Measurements from ENCODE around the gene PRPF4.

Gene PRPF4

GRCh38 chr9:113322671-113323070 lies 47.2 kb downstream of the PRPF4 start:
- H3K27me3 ChIP-seq (ENCODE audit: control insufficient read depth in 3 of 3, insufficient read depth in 3 of 3, low read depth in 1 of 3, low read length in 3 of 3) = no peaks in the 10 kb centered on the region
- H3K23ac ChIP-seq (ENCODE audit: low read depth, low read length, poor library complexity) = no peak overlapping the region
- no peak overlapping the region for H3K4me2 ChIP-seq (ENCODE audit: insufficient read depth, low read length, poor library complexity, severe bottlenecking)
- no peak overlapping the region for H2BK120ac ChIP-seq (ENCODE audit: low read depth, low read length)
- no peak overlapping the region for H4K91ac ChIP-seq (ENCODE audit: low read depth, low read length, poor library complexity)
- no peak overlapping the region for H3K4ac ChIP-seq (ENCODE audit: low read length)
- H2BK15ac ChIP-seq (ENCODE audit: low read length) = no peak overlapping the region
- H3K4me1 ChIP-seq (ENCODE audit: control insufficient read depth in 2 of 2, insufficient read depth in 1 of 2, low read depth in 1 of 2, low read length in 2 of 2) = no peaks in the 10 kb centered on the region
- H3K9me3 ChIP-seq (replicated peaks in 1 of 2; ENCODE audit: control insufficient read depth in 2 of 2, insufficient read depth in 1 of 2, low read depth in 1 of 2, low read length in 2 of 2) = no peaks in the 10 kb centered on the region
- no peak overlapping the region for H3K14ac ChIP-seq (ENCODE audit: low read length)
- WGBS, 2 donors (ENCODE audit: extremely low coverage in 2 of 2, insufficient read length in 2 of 2, insufficient replicate concordance in 1 of 2) = no CpG with 5 or more reads among the region's 6 CpGs
- no peak overlapping the region for H3K9ac ChIP-seq (ENCODE audit: low read depth, low read length, poor library complexity)
- DNase-seq (ENCODE audit: low spot score) = no peak
- no peaks in the 10 kb centered on the region for H3K79me1 ChIP-seq (ENCODE audit: low read depth, low read length)
- no peak overlapping the region for H4K8ac ChIP-seq (ENCODE audit: low read depth, low read length)
- no peak overlapping the region for H2AFZ ChIP-seq (ENCODE audit: low read length)
- H3K4me3 ChIP-seq (ENCODE audit: low read length in 2 of 2) = no peak overlapping the region
- no peak overlapping the region for H3K27ac ChIP-seq (replicated peaks; ENCODE audit: low read length)
- no peaks in the 10 kb centered on the region for H3K36me3 ChIP-seq (replicated peaks in 1 of 2; ENCODE audit: control insufficient read depth in 2 of 2, insufficient read depth in 2 of 2, low read length in 2 of 2)
- no peak overlapping the region for H2BK12ac ChIP-seq (ENCODE audit: low read length)
- no peak overlapping the region for H3K18ac ChIP-seq (ENCODE audit: low read length)
- no peak overlapping the region for H2AK5ac ChIP-seq (ENCODE audit: low read depth, low read length)
- H2BK5ac ChIP-seq (ENCODE audit: low read length) = no peak overlapping the region

DNA sequence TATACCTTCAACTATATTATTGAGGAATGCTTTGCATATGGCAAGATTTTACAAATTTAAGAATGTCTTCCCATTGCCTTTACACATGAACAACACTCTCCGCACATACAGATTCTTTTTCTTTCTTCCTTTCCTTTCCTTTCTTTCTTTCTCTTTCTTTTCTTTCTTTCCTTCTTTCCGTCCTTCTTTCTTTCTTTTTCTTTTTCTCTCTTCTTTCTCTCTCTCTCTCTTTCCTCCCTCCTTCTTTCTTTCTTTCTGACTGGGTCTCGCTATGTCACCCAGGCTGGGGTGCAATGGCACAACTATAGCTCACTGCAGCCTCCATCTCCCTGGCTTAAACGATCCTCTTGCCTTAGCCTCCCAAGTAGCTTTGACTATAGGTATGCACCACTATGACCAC lies 50.8 kb downstream of the PRPF4 start:
- Histone ChIP-seq H3K27me3 (ENCODE audit: control insufficient read depth in 3 of 3, insufficient read depth in 3 of 3, low read depth in 1 of 3, low read length in 3 of 3) (no peaks in the 10 kb centered on the region), H3K4ac (ENCODE audit: low read length) (no peak overlapping the region), H3K9me3 (replicated peaks in 1 of 2; ENCODE audit: control insufficient read depth in 2 of 2, insufficient read depth in 1 of 2, low read depth in 1 of 2, low read length in 2 of 2) (no peaks in the 10 kb centered on the region), H3K27ac (replicated peaks; ENCODE audit: low read length) (no peak overlapping the region), H3K4me1 (ENCODE audit: control insufficient read depth in 2 of 2, insufficient read depth in 1 of 2, low read depth in 1 of 2, low read length in 2 of 2) (no peaks in the 10 kb centered on the region), H2BK15ac (ENCODE audit: low read length) (no peak overlapping the region), H2BK5ac (ENCODE audit: low read length) (no peak overlapping the region), H2AK5ac (ENCODE audit: low read depth, low read length) (no peak overlapping the region), H3K36me3 (replicated peaks in 1 of 2; ENCODE audit: control insufficient read depth in 2 of 2, insufficient read depth in 2 of 2, low read length in 2 of 2) (no peaks in the 10 kb centered on the region), H3K18ac (ENCODE audit: low read length) (no peak overlapping the region), H3K14ac (ENCODE audit: low read length) (no peak overlapping the region), H4K91ac (ENCODE audit: low read depth, low read length, poor library complexity) (no peak overlapping the region), H2BK120ac (ENCODE audit: low read depth, low read length) (no peak overlapping the region), H2BK12ac (ENCODE audit: low read length) (no peak overlapping the region), H3K4me2 (ENCODE audit: insufficient read depth, low read length, poor library complexity, severe bottlenecking) (no peak overlapping the region), H3K4me3 (ENCODE audit: low read length in 2 of 2) (no peak overlapping the region), H3K9ac (ENCODE audit: low read depth, low read length, poor library complexity) (no peak overlapping the region), H3K79me1 (ENCODE audit: low read depth, low read length) (no peaks in the 10 kb centered on the region), H2AFZ (ENCODE audit: low read length) (no peak overlapping the region), H4K8ac (ENCODE audit: low read depth, low read length) (no peak overlapping the region), H3K23ac (ENCODE audit: low read depth, low read length, poor library complexity) (no peak overlapping the region)
- no CpG with 5 or more reads among the region's 4 CpGs for whole genome bisulfite sequencing, 2 donors (ENCODE audit: extremely low coverage in 2 of 2, insufficient read length in 2 of 2, insufficient replicate concordance in 1 of 2)
- DNase-seq (ENCODE audit: low spot score) = no peak

- Histone ChIP-seq H3K4ac (ENCODE audit: low read length) (no peak overlapping the region), H3K4me3 (ENCODE audit: low read length in 2 of 2) (no peak overlapping the region), H4K8ac (ENCODE audit: low read depth, low read length) (no peak overlapping the region), H3K14ac (ENCODE audit: low read length) (no peak overlapping the region), H3K9ac (ENCODE audit: low read depth, low read length, poor library complexity) (no peak overlapping the region), H3K4me1 (ENCODE audit: control insufficient read depth in 2 of 2, insufficient read depth in 1 of 2, low read depth in 1 of 2, low read length in 2 of 2) (no peaks in the 10 kb centered on the region), H2AFZ (ENCODE audit: low read length) (no peak overlapping the region), H3K18ac (ENCODE audit: low read length) (no peak overlapping the region), H3K79me1 (ENCODE audit: low read depth, low read length) (no peaks in the 10 kb centered on the region), H2BK12ac (ENCODE audit: low read length) (no peak overlapping the region), H3K23ac (ENCODE audit: low read depth, low read length, poor library complexity) (no peak overlapping the region), H3K9me3 (replicated peaks in 1 of 2; ENCODE audit: control insufficient read depth in 2 of 2, insufficient read depth in 1 of 2, low read depth in 1 of 2, low read length in 2 of 2) (no peaks in the 10 kb centered on the region), H3K27ac (replicated peaks; ENCODE audit: low read length) (no peak overlapping the region), H4K91ac (ENCODE audit: low read depth, low read length, poor library complexity) (no peak overlapping the region), H3K4me2 (ENCODE audit: insufficient read depth, low read length, poor library complexity, severe bottlenecking) (no peak overlapping the region), H2BK15ac (ENCODE audit: low read length) (no peak overlapping the region), H2AK5ac (ENCODE audit: low read depth, low read length) (no peak overlapping the region), H3K27me3 (ENCODE audit: control insufficient read depth in 3 of 3, insufficient read depth in 3 of 3, low read depth in 1 of 3, low read length in 3 of 3) (no peaks in the 10 kb centered on the region), H2BK5ac (ENCODE audit: low read length) (no peak overlapping the region), H3K36me3 (replicated peaks in 1 of 2; ENCODE audit: control insufficient read depth in 2 of 2, insufficient read depth in 2 of 2, low read length in 2 of 2) (no peaks in the 10 kb centered on the region), H2BK120ac (ENCODE audit: low read depth, low read length) (no peak overlapping the region)
- DNase-seq (ENCODE audit: low spot score) = no peak
- no CpG with 5 or more reads among the region's 3 CpGs for WGBS, 2 donors (ENCODE audit: extremely low coverage in 2 of 2, insufficient read length in 2 of 2, insufficient replicate concordance in 1 of 2)
Measured at GRCh38 chr9:113328045-113328782, 52.8 kb downstream of the PRPF4 start.

GRCh38 chr9:113331780-113332179 lies 56.3 kb downstream of the PRPF4 start:
- H3K4me1 ChIP-seq (ENCODE audit: control insufficient read depth in 2 of 2, insufficient read depth in 1 of 2, low read depth in 1 of 2, low read length in 2 of 2) = peaks cover 0 to 1% of the 10 kb centered on the region in 2 donors
- no peaks in the 10 kb centered on the region for H3K9me3 ChIP-seq (replicated peaks in 1 of 2; ENCODE audit: control insufficient read depth in 2 of 2, insufficient read depth in 1 of 2, low read depth in 1 of 2, low read length in 2 of 2)
- no peak overlapping the region for H2AK5ac ChIP-seq (ENCODE audit: low read depth, low read length)
- no peak overlapping the region for H3K23ac ChIP-seq (ENCODE audit: low read depth, low read length, poor library complexity)
- H3K9ac ChIP-seq (ENCODE audit: low read depth, low read length, poor library complexity) = no peak overlapping the region
- no peaks in the 10 kb centered on the region for H3K27me3 ChIP-seq (ENCODE audit: control insufficient read depth in 3 of 3, insufficient read depth in 3 of 3, low read depth in 1 of 3, low read length in 3 of 3)
- H2BK5ac ChIP-seq (ENCODE audit: low read length) = no peak overlapping the region
- H3K18ac ChIP-seq (ENCODE audit: low read length) = no peak overlapping the region
- H3K79me1 ChIP-seq (ENCODE audit: low read depth, low read length) = no peaks in the 10 kb centered on the region
- H4K91ac ChIP-seq (ENCODE audit: low read depth, low read length, poor library complexity) = no peak overlapping the region
- H2BK120ac ChIP-seq (ENCODE audit: low read depth, low read length) = no peak overlapping the region
- no peak overlapping the region for H3K14ac ChIP-seq (ENCODE audit: low read length)
- no peak overlapping the region for H3K4me2 ChIP-seq (ENCODE audit: insufficient read depth, low read length, poor library complexity, severe bottlenecking)
- no peak overlapping the region for H2BK15ac ChIP-seq (ENCODE audit: low read length)
- H3K27ac ChIP-seq (replicated peaks; ENCODE audit: low read length) = no peak overlapping the region
- no peaks in the 10 kb centered on the region for H3K36me3 ChIP-seq (replicated peaks in 1 of 2; ENCODE audit: control insufficient read depth in 2 of 2, insufficient read depth in 2 of 2, low read length in 2 of 2)
- no peak overlapping the region for H4K8ac ChIP-seq (ENCODE audit: low read depth, low read length)
- H3K4me3 ChIP-seq (ENCODE audit: low read length in 2 of 2) = no peak overlapping the region
- H3K4ac ChIP-seq (ENCODE audit: low read length) = no peak overlapping the region
- no peak overlapping the region for H2BK12ac ChIP-seq (ENCODE audit: low read length)
- no CpG with 5 or more reads among the region's 4 CpGs for WGBS, 2 donors (ENCODE audit: extremely low coverage in 2 of 2, insufficient read length in 2 of 2, insufficient replicate concordance in 1 of 2)
- H2AFZ ChIP-seq (ENCODE audit: low read length) = no peak overlapping the region
- DNase-seq (ENCODE audit: low spot score) = no peak
